Tibial nerve (tissue), 4 donors: ENCODE measurements around the gene ADORA1. TPM values are rescaled to one million over a fixed set of nuclear protein-coding genes. Genes with fewer than 3 reads are reported as not detected.

Experiments used
- DNase-seq, 2 donors: peaks; one replicate each; pipeline ENCODE4 v3.0.0-alpha.2; 2019; ENCODE audit warnings: low spot score in 2 of 2
- H3K27ac ChIP-seq, 4 donors: fragments of 200-600 bp; sonication (generic) in 3 of 4; one replicate each; pipeline ENCODE4 v1.5.1; 2017 to 2019; ENCODE audit warnings: mild to moderate bottlenecking in 1 of 4
- H3K27me3 ChIP-seq, 2 donors: fragments of 200-600 bp; sonication (generic) in 1 of 2; one replicate each; pipeline versions ENCODE4 v1.5.1 to v1.6.0; 2017 to 2019
- H3K36me3 ChIP-seq, 3 donors: fragments of 200-600 bp; sonication (generic); one replicate each; pipeline ENCODE4 v1.5.1; 2018 to 2019
- H3K4me1 ChIP-seq, 4 donors: fragments of 200-600 bp; sonication (generic) in 3 of 4; one replicate each; pipeline ENCODE4 v1.5.1; 2017 to 2019
- H3K4me3 ChIP-seq, 4 donors: fragments of 200-600 bp; sonication (generic) in 3 of 4; one replicate each; pipeline ENCODE4 v1.5.1; 2017 to 2019; ENCODE audit warnings: mild to moderate bottlenecking in 1 of 4, moderate library complexity in 1 of 4
- H3K9me3 ChIP-seq, 4 donors: fragments of 200-600 bp; sonication (generic) in 3 of 4; one replicate each; pipeline ENCODE4 v1.5.1; 2017 to 2019
- CTCF ChIP-seq, 5 experiments: fragments of 200-600 bp in 3 of 5; fragments of 450-650 bp in 2 of 5; sonication (generic) in 3 of 5; IDR thresholded peaks; one replicate each; pipeline ENCODE4 v1.5.1; 2016 to 2019; ENCODE audit warnings: antibody characterized with exemption in 5 of 5, mild to moderate bottlenecking in 3 of 5, moderate library complexity in 2 of 5
- EP300 ChIP-seq, 2 donors: sonication (generic); formaldehyde crosslinking; IDR thresholded peaks; one replicate each; pipeline ENCODE4 v1.6.1; 2017; ENCODE audit warnings: antibody characterized with exemption in 2 of 2, mild to moderate bottlenecking in 1 of 2
- POLR2A ChIP-seq, 2 donors: fragments of 450-650 bp; IDR thresholded peaks; one replicate each; pipeline ENCODE4 v1.6.1; 2017; ENCODE audit warnings: antibody characterized with exemption in 2 of 2, mild to moderate bottlenecking in 2 of 2, moderate library complexity in 2 of 2
- WGBS, 2 donors: methylation state at CpG; one replicate each; pipeline ENCODE4 v1.1.5; 2018; 5-methylcytosine and 5-hydroxymethylcytosine counted together
- total RNA-seq, 4 donors: library from RNA; depleted of rRNA; stranded (reverse); fragments of >200 nt; gene quantifications; one replicate each; pipeline ENCODE4 v1.1.0, GENCODE V29; 2016

The ADORA1 gene
- total RNA-seq, 4 donors from 2014 or later: 0.30 to 2.2 (median 0.96) TPM

GRCh38 chr1:203099805-203100515, 27.6 kb upstream of the ADORA1 start:
- 73% methylated on average over 7 of the region's 7 CpGs for WGBS, 2 donors
- H3K27ac ChIP-seq: no peak overlapping the region
- no peak for TF ChIP-seq CTCF (IDR thresholded peaks at IDR 0.05)
- no peak for TF ChIP-seq EP300 (IDR thresholded peaks at IDR 0.05)
- TF ChIP-seq POLR2A (IDR thresholded peaks at IDR 0.05): no peak
- H3K4me3 ChIP-seq: no peak overlapping the region
- no peaks in the 10 kb centered on the region for H3K36me3 ChIP-seq
- H3K4me1 ChIP-seq: peaks cover 0 to 3% (median 0%) of the 10 kb centered on the region in 4 donors
- peaks cover 0 to 16% (median 5%) of the 10 kb centered on the region in 4 donors for H3K9me3 ChIP-seq
- no peaks in the 10 kb centered on the region for H3K27me3 ChIP-seq
- no peak for DNase-seq

GRCh38 chr1:203100516-203100869, 27.0 kb upstream of the ADORA1 start:
- DNase-seq: no peak
- no peak overlapping the region for H3K4me3 ChIP-seq
- peaks cover 0 to 12% (median 2%) of the 10 kb centered on the region in 4 donors for H3K9me3 ChIP-seq
- H3K27me3 ChIP-seq: no peaks in the 10 kb centered on the region
- no peak for TF ChIP-seq CTCF (IDR thresholded peaks at IDR 0.05)
- no peak for TF ChIP-seq EP300 (IDR thresholded peaks at IDR 0.05)
- TF ChIP-seq POLR2A (IDR thresholded peaks at IDR 0.05): no peak
- no peak overlapping the region for H3K27ac ChIP-seq
- H3K36me3 ChIP-seq: no peaks in the 10 kb centered on the region
- peaks cover 0 to 3% (median 0%) of the 10 kb centered on the region in 4 donors for H3K4me1 ChIP-seq

- Histone ChIP-seq H3K9me3 (peaks cover 0 to 5% (median 0%) of the 10 kb centered on the region in 4 donors), H3K4me3 (no peak overlapping the region), H3K4me1 (peaks cover 0 to 3% (median 0%) of the 10 kb centered on the region in 4 donors), H3K36me3 (no peaks in the 10 kb centered on the region), H3K27me3 (no peaks in the 10 kb centered on the region), H3K27ac (no peak overlapping the region)
- DNase-seq: no peak
- no peak for TF ChIP-seq EP300 (IDR thresholded peaks at IDR 0.05)
- TF ChIP-seq CTCF (IDR thresholded peaks at IDR 0.05): no peak
- TF ChIP-seq POLR2A (IDR thresholded peaks at IDR 0.05): no peak
- 50 to 51% methylated on average over 6 of the region's 6 CpGs for WGBS, 2 donors
These were observed 25.5 kb upstream of the ADORA1 start for GRCh38 chr1:203101813-203102634.

- TF ChIP-seq EP300 (IDR thresholded peaks at IDR 0.05): no peak
- TF ChIP-seq POLR2A (IDR thresholded peaks at IDR 0.05): no peak
- no peak for TF ChIP-seq CTCF (IDR thresholded peaks at IDR 0.05)
- WGBS, 2 donors: 57 to 63% methylated on average over 4 of the region's 4 CpGs
- H3K4me3 ChIP-seq: no peak overlapping the region
- H3K27me3 ChIP-seq: no peaks in the 10 kb centered on the region
- H3K4me1 ChIP-seq: peaks cover 0 to 3% (median 0%) of the 10 kb centered on the region in 4 donors
- H3K9me3 ChIP-seq: peaks cover 0 to 5% (median 0%) of the 10 kb centered on the region in 4 donors
- no peaks in the 10 kb centered on the region for H3K36me3 ChIP-seq
- DNase-seq: no peak
- H3K27ac ChIP-seq: no peak overlapping the region
These were observed 24.3 kb upstream of the ADORA1 start for GRCh38 chr1:203103216-203103615.
